Measurements from ENCODE around the gene MSMP.

GRCh38 chr9:35748858-35749514, 5.1 kb downstream of the MSMP start, which contains the start of the genes GBA2 and RGP1:
- TF ChIP-seq CTCF (IDR thresholded peaks at IDR 0.05) (no peak), POLR2AphosphoS5 (IDR thresholded peaks at IDR 0.05; ENCODE audit: insufficient read depth in 1 of 2, low read depth in 1 of 2) (peak; percentile 36 to 81)

Data from vagina (tissue), 2 donors.